Caki2 (cell line): Measurements from ENCODE around the gene GPRC5C. TPM values are rescaled to one million over a fixed set of nuclear protein-coding genes. Genes with fewer than 3 reads are reported as not detected.

Source experiments
- DNase-seq: peaks from one replicate; pipeline ENCODE4 v3.0.0-alpha.2; 2015; ENCODE audit warnings: low read depth
- in situ Hi-C: cut with HindIII; loops from 2 replicates; pipeline ENCODE4 v1.10.0; 2016; ENCODE audit warnings: low sequenced_read_pairs, low pct_unique_long_range_greater_than_20kb, mixed read lengths
- total RNA-seq: library from RNA; depleted of rRNA; stranded (reverse); fragments of >200 nt; shearing (Covaris generic); gene quantifications from 2 replicates; pipeline ENCODE4 v1.2.3, GENCODE V29; 2014; ENCODE audit warnings: low replicate concordance; rRNA removed

GPRC5C gene, protein sequence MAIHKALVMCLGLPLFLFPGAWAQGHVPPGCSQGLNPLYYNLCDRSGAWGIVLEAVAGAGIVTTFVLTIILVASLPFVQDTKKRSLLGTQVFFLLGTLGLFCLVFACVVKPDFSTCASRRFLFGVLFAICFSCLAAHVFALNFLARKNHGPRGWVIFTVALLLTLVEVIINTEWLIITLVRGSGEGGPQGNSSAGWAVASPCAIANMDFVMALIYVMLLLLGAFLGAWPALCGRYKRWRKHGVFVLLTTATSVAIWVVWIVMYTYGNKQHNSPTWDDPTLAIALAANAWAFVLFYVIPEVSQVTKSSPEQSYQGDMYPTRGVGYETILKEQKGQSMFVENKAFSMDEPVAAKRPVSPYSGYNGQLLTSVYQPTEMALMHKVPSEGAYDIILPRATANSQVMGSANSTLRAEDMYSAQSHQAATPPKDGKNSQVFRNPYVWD
- total RNA-seq: 328 and 424 TPM in 2 replicates

DNA sequence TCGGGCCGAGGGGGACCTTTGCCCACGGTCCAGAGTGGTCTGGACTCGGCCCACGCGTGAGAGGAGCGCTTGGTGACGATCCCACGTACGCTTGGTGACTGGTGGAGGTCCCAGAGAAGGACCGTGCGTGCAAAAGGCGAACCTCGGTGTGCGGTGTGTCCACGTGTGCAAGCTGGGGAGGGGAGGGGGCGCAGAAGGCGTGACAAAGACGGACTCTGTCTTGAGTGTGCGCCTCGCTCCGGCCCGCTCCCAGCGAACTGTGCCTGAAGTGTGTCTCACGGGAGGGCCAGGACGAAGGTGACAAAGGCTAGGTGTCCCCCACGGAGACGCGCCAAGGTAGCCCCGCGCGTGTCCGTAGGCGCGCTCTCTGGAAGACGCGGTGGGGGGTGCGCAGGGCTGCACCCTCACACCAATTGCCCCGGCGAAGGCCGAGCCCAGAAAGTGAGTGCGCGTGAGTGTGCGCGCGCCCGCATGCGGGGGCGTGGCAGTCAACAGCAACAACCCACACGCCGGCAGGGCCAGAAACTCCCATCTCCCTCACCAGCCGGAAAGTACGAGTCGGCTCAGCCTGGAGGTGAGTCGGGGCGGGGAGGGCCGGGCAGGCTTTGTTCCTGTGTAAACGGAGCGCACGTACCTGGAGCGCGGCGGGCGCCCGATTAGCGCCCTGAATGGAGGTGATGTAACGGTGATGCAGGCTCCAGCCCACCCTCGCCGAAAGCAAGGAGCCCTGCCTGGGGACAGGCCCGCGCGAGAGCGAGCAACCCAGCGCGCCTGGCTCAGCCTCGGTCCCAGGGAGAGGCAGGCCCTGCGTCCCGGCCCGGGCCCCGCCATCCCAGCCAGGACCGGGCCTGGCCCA is at the start of gene GPRC5C:
Gene GPRC5C (plus strand): TSS at position 521 of the 856 bp plus-strand sequence. CDS start 7,689 bp downstream, outside the sequence.
- in situ Hi-C loops: no loop called here

DNA sequence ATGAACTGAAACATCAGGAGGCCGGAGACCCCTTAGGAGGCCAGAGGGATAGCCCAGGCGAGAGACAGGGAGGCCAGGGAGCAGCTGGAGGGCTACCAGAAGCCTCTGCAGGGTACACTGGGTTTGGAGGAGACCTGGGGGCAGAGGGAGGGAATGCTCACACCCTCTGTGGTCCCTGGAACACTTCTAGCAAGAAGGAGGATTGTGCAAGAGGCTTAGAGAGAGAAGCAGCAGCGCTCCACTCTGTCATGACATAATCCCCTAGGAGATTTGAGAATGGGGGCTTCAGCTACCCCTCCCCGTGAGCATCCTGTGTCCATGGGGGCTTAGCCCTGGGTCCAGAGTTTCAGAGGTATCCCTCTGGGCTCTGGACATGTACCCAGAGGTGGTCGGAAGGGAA is 48.7 kb upstream of the GPRC5C start:
- DNase-seq: no peak
- in situ Hi-C loops: no loop called here

More for the DNA sequence above, at the start of gene GPRC5C:
- peak; percentile 96 for DNase-seq

DNA sequence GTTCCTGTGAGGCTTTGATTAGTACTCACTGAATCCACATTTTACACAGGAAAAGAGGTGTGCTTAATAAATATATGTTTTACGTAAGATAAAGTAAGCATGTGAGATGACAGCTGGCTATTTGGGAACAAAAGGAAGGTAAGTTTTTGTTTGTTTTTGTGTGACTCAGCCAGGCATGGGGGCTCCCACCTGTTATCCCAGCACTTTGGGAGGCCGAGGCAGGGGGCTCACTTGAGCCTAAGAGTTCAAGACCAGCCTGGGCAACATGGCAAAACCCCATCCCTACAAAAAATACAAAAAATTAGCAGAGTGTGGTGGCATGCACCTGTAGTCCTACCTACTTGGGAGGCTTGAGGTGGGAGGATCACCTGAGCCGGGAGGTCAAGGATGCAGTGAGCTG is 46.7 kb upstream of the GPRC5C start:
- in situ Hi-C loops: no loop called here
- DNase-seq: no peak

DNA sequence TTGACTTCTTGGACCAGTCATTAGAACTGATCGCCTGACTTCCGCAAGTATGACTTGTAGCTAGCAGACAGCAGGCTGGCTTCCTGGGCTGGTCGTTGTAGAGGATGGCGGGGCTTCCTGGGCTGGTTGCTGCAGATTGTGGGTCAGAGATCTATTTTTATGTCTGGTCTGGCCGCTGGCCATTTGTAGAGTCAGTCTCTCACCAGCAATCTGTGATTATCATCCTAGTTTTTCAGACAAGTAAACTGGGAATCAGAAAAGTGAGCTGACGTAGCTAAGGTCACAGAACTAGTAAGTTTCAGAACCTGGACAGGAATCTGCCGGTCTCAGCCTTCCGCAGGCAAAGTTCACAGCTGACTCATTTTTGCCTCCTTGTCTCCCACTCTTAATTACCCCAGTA is 45.5 kb upstream of the GPRC5C start:
- no peak for DNase-seq
- in situ Hi-C loops: no loop called here

DNA sequence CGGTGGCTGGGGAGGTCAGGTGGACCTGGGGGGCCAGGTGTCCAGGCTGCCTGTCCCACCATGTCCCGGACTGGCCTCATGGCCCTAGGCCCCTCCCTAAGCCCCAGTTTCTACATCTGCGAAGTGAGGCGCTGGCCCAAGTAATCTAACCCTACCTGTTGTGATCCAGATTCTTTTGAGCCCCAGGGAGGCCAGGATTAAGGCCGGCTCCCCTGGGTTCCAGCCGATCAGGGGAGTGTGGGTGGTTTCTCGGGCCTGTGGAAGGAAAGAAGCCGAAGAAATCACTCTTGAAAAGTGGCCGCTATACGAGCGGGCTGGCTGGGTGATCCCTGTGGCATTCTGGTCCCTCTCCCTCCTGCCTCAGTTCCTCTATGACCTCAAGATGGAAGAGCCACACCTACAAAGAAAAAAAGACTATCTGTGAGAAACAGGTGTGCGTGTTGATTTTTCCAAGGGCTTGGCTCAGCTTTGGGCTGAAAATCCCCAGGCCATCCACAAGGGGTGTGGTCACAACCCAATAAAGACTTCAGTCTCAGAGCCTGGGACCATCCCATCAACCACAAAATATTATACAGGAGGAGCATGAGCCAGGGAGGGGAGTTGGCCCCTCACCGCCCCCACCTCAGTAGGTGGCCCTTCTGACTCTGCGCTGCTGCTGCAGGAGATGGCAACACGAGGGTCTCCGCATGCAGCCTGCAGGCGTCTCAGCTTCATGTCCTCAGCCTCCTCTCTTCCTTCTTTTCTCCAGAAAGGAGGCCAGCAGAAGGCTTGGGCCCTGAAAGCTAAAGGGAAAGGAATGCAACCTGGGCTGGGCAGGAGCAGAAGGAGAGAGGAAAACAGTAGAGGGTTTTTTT is 44.3 kb upstream of the GPRC5C start:
- in situ Hi-C loops: no loop called here
- DNase-seq: no peak

DNA sequence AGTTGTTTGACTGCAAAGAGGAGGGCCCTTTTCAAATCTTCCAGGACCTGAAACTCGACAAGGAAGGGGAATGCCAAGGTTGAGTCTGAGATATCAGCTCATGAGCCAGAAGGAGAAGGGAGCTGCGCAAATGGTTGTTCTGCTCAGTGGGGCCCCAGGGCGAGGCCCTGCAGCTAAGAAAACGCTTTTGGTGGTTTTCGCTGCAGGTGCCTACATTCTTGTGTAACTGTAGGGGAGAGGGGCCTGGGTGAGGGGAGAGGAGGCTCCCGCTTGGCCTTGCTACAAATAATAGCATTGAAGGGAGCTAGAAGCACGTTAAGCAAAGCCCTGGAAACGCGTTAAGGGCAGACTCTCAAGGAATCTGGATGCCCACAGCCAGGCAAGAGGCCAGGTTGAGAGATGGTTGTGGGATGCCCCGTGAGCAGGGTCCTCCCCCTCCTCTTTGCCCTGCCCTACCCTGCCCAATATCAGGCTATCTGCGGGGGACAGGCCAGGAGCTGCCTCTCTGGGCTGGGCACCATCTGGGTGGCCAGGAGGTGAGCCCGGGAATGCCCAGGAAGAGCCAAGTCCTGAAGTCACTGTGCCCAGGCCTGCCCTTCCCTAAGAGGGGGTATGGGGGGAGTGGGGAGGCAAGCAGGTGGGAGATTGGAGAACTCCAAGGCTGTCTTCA is 42.7 kb upstream of the GPRC5C start:
- DNase-seq: no peak
- in situ Hi-C loops: no loop called here

DNA sequence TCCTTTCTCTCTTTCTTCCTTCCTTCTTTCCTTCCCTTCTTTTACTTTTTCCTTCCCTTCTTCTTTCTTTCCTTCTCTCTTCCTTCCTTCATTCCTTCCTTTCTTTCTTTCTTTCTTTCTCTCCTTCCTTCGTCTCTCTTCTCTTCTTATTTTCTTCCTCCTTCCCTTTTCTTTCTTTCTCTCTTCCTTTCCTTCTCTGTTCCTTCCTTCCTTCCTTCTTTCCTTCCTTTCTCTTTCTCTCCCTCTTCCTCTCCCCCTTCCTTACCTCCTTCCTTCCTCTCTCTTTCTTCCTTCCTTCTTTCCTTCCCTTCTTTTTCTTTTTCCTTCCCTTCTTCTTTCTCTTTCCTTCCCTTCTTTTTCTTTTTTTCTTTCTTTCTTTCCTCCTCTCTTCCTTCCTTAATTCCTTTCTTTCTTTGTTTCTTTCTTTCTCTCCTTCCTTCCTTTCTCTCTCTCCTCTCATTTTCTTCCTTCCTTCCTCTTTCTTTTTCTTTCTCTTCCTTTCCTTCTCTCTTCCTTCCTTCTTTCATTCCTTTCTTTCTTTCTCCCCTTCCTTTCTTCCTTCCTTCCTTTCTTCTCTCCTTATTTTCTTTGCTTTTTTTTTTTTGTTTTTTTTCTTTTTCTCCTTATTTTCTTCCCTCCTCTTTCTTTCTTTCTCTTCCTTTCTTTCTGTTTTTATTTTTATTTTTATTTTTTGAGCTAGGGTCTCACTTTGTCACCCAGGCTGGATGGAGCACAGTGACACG is 41.8 kb upstream of the GPRC5C start:
- no peak for DNase-seq
- in situ Hi-C loops: no loop called here

DNA sequence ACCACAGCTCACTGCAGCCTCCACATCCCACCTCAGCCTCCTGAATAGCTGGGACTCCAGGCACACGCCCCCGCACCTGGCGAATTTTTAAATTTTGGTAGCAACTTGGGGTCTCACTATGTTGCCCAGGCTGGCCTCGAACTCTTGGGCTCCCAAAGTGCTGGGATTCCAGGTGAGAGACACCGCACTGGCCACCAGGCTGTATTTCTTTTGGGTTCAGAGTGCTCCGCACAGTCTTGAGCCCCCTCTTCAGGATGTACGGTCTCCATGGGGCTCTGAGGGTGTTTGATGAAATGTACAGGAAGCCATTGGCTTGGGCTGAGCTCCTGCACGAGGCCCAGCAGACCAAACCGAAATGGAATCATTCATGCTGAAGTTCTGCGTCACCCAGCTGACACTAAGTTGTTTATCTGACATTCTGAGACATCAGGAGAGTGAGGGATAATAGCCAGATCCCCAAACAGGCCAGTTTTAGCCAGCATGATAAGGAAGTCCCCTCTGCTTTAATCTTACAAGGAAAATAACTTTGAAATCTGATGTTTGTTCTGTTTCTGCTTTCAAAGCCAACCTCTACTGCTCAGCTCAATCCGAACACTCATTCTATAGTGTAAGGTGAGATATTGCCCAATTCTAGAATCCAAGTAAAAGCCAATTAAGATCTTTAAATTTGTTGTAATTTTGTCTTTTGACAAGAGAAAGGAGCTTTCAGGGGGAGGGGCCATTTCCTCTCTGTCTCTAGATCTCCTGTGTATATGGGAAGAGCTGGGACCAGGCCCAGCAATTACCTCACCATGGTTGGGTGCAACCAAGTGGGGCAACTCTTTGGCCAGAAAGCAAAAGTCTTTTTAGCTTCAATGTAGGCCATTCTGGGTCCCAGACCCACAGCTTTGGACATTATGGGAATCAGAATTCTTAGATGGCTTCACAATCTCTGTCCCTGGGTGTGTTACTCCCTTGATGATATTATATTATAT is 40.9 kb upstream of the GPRC5C start:
- in situ Hi-C loops: no loop called here
- no peak for DNase-seq

DNA sequence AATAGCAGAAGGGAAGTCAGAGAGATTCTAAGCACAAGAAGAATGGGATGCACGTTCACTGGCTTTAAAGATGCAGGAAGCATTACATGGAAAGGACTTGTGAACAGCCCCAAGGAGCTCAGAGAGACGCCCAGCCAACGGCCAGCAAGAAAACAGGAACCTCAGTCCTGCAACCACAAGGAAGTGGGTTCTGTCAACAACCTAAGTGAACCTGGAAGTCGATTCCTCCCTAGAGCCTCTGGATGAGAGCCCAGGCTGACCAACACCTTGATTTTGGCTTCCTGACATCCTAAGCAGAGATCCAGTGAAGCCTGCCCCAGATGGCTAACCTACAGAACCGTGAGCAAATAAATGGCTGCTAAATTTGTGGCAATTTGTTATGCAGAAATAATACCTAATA is 40.1 kb upstream of the GPRC5C start:
- in situ Hi-C loops: no loop called here
- no peak for DNase-seq

DNA sequence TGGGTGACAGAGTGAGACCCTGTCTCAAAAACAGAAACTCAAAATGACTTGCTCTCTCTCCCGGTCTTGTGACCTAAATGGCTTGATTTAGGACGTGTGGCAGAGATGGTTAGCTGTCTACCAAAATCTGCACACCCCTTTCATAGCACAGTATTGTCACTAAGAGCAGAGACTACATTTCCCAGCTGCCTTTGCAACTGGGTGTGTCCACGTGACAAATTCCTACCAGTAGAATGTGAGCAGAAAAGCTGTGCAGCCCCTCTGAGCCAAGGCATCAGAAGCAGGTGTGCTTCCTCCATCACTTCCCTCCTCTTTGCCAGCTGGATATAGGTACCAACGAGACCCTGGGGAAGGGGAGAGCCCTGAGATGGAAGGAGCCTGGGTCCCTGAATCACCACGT is 39.0 kb upstream of the GPRC5C start:
- DNase-seq: no peak
- in situ Hi-C loops: no loop called here

DNA sequence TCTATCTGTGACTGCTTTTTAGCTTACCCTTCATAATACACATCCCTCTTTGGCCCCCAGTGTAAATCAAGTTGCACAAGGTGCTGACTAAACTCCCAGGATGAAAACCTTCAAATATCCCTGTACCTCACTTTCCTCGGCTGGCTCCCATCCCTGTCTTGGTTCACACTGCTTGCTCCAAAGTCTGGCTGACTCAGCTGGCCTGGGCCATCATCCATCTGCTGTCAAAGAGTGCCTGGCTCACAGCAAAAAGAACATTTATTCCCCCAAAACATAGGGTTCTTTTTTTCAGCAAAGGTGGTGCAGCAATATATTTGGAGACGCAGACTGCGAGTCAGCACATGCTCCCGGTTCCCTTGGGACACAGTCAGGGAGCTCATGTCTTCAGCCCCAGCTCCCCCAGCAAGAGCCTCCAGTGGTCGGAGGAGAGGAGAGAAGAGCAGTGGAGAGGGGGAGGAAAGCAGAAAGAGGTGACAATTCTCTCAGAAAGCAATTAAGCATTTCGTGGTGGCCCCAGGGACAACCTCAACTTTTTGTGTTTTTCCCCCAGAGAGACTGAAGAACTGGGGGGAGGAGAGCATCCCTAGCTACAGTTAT is 38.4 kb upstream of the GPRC5C start:
- in situ Hi-C loops: no loop called here
- no peak for DNase-seq

DNA sequence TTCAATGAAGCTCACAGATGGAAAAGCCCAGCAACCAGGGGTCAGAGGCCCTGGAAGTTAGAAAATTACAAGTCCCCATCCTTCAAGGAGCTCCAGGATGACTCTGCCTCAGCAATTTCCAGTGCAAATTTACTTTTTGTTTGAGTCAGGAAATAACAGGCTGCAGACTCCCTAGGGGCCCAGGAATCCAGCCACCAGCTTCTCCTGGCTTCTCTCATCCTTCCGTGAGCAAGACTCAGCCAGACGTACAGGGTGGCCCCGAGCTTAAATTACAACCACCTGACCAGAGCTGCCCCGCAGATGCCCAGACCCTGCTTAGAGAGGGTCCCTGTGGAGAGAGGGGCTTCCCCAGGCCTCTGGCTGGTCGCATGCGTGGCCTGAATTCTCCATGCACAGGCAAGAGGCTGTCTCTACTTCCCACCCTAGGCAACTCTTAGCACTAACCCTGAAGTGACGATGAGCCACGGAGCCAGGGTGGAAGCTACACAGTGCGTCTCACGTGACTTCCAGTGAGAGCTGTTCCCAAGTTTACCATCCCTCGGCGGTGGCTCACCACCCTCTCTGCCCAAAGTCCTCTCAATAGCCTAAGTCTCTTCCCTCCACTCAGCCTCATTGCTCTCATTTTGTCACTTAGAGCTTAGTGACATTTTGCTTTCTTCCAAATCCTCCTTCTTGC is 37.5 kb upstream of the GPRC5C start:
- DNase-seq: no peak
- in situ Hi-C loops: no loop called here

DNA sequence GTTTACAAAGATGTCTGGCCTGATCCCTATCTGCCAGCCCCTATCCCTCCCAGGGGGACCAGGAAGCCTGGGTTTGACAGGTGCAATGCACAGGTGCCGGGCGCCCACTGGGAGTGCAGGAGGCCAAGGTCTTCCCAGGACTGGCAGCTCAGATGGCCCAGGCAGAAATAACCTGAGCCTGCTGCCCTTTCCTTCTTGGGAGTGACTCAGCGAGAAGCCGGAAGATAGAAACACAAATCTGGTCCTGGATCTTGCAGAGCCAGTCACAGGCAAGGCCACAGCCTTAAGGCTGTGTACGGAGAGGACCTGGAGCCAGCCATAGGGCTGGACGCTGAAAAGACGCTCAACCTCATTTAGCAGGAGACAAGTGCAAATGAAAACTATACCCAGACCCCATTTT is 36.9 kb upstream of the GPRC5C start:
- DNase-seq: no peak
- in situ Hi-C loops: no loop called here

DNA sequence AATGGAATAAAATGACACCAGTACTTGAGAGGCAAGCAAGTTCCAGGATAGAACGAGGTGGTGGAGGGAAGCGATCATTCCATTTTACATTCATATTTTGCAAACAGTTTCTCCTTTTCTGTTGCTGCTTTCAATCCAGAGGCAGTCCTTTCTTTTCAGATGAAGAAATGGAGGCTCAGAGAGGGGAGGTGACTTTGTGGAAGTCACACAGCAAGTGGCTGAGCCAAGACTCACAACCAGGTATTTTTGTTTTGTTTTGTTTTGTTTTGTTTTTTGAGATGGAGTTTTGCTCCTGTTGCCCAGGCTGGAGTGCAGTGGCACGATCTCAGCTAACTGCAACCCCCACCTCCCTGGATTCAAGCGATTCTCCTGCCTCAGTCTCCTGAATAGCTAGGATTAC is 35.3 kb upstream of the GPRC5C start:
- no peak for DNase-seq

DNA sequence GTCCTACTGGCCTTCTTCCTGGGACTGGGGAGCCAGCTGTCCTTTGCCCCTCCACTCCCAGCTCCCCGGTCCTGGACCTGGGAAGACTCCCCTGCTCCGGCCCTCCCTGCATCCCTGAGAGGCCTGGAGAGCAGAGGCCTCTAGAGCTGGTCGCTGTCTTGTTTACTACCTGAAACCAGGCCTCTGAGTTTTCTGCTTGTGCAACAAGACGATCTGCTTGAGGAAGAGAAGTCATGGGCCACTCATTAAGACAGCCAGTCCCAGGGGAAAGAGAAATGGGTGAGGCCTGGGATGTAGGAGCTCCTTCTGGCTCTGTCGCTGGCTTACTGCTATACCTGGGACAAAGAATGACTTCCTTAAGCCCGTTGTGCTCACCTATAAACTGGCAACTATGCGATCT is 29.8 kb upstream of the GPRC5C start:
- in situ Hi-C loops: no loop called here
- no peak for DNase-seq

More for the DNA sequence above, 35.3 kb upstream of the GPRC5C start:
- in situ Hi-C loops: no loop called here
